ENCODE results near the gene AQP12A. TPM values are rescaled to one million over a fixed set of nuclear protein-coding genes. Genes with fewer than 3 reads are reported as not detected.

AQP12A gene
- total and polyA plus RNA-seq, 9 of the 15 experiments (the other 6 are each of a cell fraction or from before 2014, with no cell fraction given): not detected

DNA sequence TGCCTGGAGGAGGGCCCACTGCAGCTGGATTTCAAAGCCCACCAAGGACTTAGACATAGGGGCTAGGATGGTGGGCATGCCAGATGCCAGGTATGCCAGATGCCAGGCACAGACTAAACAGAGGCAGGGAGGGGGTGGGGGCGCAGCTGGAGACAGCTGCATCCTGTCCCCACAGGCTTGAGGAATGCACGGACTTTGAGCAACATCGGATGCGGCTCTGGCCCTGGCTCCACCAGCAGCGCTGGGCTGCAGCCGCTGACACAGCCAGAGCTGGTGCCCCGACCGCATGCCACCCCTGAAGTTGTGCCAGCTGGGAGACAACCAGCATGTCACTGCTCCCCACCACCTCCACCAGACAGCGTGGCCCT lies 39.5 kb downstream of the AQP12A start:
- H3K9me1 ChIP-seq (ENCODE audit: control insufficient read depth, insufficient read depth, low read length): no peaks in the 10 kb centered on the region
- WGBS (ENCODE audit: insufficient coverage, low coverage, missing lambda C conversion rate): 0% methylated on average over 8 of the region's 9 CpGs
- no peaks in the 10 kb centered on the region for H3K79me2 ChIP-seq (ENCODE audit: control insufficient read depth, insufficient read depth, low read length)
- H3K4me1 ChIP-seq (replicated peaks in 1 of 2; ENCODE audit: control insufficient read depth in 2 of 2, insufficient read depth in 2 of 2, low read length in 2 of 2): peaks cover 0 to 7% of the 10 kb centered on the region in 2 experiments; a peak in 1 of 5 replicates
- intact Hi-C loops (cut with micrococcal nuclease) (no loop called here), in situ Hi-C loops (cut with MboI) (no loop called here)
- H2AFZ ChIP-seq (ENCODE audit: low read depth, low read length): no peak overlapping the region
- CTCF ChIA-PET (ENCODE audit: low intra/inter-chr PET ratio): no interaction called here
- no peak overlapping the region for H3K4me2 ChIP-seq (ENCODE audit: insufficient read depth, low read length)
- H3K27me3 ChIP-seq (ENCODE audit: control insufficient read depth in 2 of 2, insufficient read depth in 2 of 2, low read length in 2 of 2): peaks cover 0 to 51% of the 10 kb centered on the region in 2 experiments; a peak in 2 of 5 replicates
- BruUV-seq (replicated peaks): no TSS peak
- TF ChIP-seq, protein P1, sequence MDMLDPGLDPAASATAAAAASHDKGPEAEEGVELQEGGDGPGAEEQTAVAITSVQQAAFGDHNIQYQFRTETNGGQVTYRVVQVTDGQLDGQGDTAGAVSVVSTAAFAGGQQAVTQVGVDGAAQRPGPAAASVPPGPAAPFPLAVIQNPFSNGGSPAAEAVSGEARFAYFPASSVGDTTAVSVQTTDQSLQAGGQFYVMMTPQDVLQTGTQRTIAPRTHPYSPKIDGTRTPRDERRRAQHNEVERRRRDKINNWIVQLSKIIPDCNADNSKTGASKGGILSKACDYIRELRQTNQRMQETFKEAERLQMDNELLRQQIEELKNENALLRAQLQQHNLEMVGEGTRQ (CRISPR knock-in tag; IDR thresholded peaks at IDR 0.05): no peak
- TF ChIP-seq, protein P2, sequence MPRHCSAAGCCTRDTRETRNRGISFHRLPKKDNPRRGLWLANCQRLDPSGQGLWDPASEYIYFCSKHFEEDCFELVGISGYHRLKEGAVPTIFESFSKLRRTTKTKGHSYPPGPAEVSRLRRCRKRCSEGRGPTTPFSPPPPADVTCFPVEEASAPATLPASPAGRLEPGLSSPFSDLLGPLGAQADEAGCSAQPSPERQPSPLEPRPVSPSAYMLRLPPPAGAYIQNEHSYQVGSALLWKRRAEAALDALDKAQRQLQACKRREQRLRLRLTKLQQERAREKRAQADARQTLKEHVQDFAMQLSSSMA (CRISPR knock-in tag; IDR thresholded peaks at IDR 0.05): no peak
- TF ChIP-seq ETS2 (tag; IDR thresholded peaks at IDR 0.05; ENCODE audit: borderline replicate concordance, poor library complexity, severe bottlenecking) (no peak), GTF2F1 (IDR thresholded peaks at IDR 0.05; ENCODE audit: low read depth, low read length) (no peak), ZNF445 (CRISPR knock-in tag; IDR thresholded peaks at IDR 0.05; ENCODE audit: low read depth) (no peak), TBL1XR1 (IDR thresholded peaks at IDR 0.05; ENCODE audit: low read length in 2 of 2) (no peak), SAFB (IDR thresholded peaks at IDR 0.05; ENCODE audit: borderline replicate concordance, low read depth, low read length) (no peak), ZC3H8 (IDR thresholded peaks at IDR 0.05) (no peak), ZFP36 (IDR thresholded peaks at IDR 0.05; ENCODE audit: low read depth, low read length, partially characterized antibody) (no peak), PHF8 (IDR thresholded peaks at IDR 0.05; ENCODE audit: borderline replicate concordance, low read length) (no peak)
- TF ChIP-seq, protein P3, sequence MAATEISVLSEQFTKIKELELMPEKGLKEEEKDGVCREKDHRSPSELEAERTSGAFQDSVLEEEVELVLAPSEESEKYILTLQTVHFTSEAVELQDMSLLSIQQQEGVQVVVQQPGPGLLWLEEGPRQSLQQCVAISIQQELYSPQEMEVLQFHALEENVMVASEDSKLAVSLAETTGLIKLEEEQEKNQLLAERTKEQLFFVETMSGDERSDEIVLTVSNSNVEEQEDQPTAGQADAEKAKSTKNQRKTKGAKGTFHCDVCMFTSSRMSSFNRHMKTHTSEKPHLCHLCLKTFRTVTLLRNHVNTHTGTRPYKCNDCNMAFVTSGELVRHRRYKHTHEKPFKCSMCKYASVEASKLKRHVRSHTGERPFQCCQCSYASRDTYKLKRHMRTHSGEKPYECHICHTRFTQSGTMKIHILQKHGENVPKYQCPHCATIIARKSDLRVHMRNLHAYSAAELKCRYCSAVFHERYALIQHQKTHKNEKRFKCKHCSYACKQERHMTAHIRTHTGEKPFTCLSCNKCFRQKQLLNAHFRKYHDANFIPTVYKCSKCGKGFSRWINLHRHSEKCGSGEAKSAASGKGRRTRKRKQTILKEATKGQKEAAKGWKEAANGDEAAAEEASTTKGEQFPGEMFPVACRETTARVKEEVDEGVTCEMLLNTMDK (IDR thresholded peaks at IDR 0.05; ENCODE audit: borderline replicate concordance, insufficient read depth, low read depth, low read length, poor library complexity, severe bottlenecking): no peak
- TF ChIP-seq, protein P4, sequence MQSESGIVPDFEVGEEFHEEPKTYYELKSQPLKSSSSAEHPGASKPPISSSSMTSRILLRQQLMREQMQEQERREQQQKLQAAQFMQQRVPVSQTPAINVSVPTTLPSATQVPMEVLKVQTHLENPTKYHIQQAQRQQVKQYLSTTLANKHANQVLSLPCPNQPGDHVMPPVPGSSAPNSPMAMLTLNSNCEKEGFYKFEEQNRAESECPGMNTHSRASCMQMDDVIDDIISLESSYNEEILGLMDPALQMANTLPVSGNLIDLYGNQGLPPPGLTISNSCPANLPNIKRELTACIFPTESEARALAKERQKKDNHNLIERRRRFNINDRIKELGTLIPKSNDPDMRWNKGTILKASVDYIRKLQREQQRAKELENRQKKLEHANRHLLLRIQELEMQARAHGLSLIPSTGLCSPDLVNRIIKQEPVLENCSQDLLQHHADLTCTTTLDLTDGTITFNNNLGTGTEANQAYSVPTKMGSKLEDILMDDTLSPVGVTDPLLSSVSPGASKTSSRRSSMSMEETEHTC (IDR thresholded peaks at IDR 0.05): no peak
- TF ChIP-seq, protein P5, sequence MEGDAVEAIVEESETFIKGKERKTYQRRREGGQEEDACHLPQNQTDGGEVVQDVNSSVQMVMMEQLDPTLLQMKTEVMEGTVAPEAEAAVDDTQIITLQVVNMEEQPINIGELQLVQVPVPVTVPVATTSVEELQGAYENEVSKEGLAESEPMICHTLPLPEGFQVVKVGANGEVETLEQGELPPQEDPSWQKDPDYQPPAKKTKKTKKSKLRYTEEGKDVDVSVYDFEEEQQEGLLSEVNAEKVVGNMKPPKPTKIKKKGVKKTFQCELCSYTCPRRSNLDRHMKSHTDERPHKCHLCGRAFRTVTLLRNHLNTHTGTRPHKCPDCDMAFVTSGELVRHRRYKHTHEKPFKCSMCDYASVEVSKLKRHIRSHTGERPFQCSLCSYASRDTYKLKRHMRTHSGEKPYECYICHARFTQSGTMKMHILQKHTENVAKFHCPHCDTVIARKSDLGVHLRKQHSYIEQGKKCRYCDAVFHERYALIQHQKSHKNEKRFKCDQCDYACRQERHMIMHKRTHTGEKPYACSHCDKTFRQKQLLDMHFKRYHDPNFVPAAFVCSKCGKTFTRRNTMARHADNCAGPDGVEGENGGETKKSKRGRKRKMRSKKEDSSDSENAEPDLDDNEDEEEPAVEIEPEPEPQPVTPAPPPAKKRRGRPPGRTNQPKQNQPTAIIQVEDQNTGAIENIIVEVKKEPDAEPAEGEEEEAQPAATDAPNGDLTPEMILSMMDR (IDR thresholded peaks at IDR 0.05 in 2 of 3, conservative IDR thresholded peaks at IDR 0.05 in 1 of 3; ENCODE audit: insufficient read depth in 2 of 3, low read depth in 1 of 3, low read length in 3 of 3): no peak
- ATAC-seq: no peak
- FAIRE-seq: no peak
- H4K20me1 ChIP-seq (replicated peaks; ENCODE audit: control insufficient read depth, insufficient read depth, low read length): no peaks in the 10 kb centered on the region
- H3K27ac ChIP-seq (ENCODE audit: extremely low read depth, low read depth, low read length): no peak overlapping the region
- POLR2A ChIA-PET: interaction anchor here (0.6 to 0.7 kb wide), 2 partner anchors 57 to 281 kb away, joined by 3 read pairs; no protein-coding TSS in a partner anchor
- no peak overlapping the region for H3K9ac ChIP-seq (ENCODE audit: insufficient read depth in 1 of 2, low read depth in 2 of 2, low read length in 2 of 2)
- no peaks in the 10 kb centered on the region for H3K9me3 ChIP-seq (replicated peaks; ENCODE audit: control insufficient read depth, insufficient read depth, low read depth, low read length)
- H3K36me3 ChIP-seq (ENCODE audit: control insufficient read depth, insufficient read depth, low read length): no peaks in the 10 kb centered on the region
- DNase-seq (ENCODE audit: extremely low read depth in 1 of 4, low spot score in 3 of 4): no peak
- no peak overlapping the region for H3K4me3 ChIP-seq
